GM23338 (cell line): ENCODE results near the gene SORCS2. TPM values are rescaled to one million over a fixed set of nuclear protein-coding genes. Genes with fewer than 3 reads are reported as not detected.
A peak's percentile ranks its signal among the peaks of the same experiment; 100 is the strongest.

Experiments used
- ATAC-seq: fragments of 200-7000 bp; cut with Tn5 transposase; 3 replicates; pipeline ENCODE4 v1.9.1; 2020
- DNase-seq: peaks from one replicate; pipeline ENCODE4 v3.0.0-alpha.2; 2015; ENCODE audit warnings: low spot score
- H2AFZ ChIP-seq: fragments of 200-600 bp; sonication (generic); 2 replicates; pipeline ENCODE4 v1.8.0; 2016; ENCODE audit warnings: antibody characterized with exemption, mild to moderate bottlenecking, moderate library complexity
- H3F3A ChIP-seq: fragments of 200-600 bp; sonication (generic); replicated peaks from 2 replicates; pipeline ENCODE4 v1.8.0; 2017; ENCODE audit warnings: antibody characterized with exemption, mixed run types, low read depth
- H3K27ac ChIP-seq: fragments of 200-600 bp; sonication (generic); 2 replicates; pipeline ENCODE4 v1.6.1; 2016; ENCODE audit warnings: low read depth
- H3K27me3 ChIP-seq: fragments of 200-600 bp; sonication (generic); 2 replicates; pipeline ENCODE4 v1.8.0; 2016; ENCODE audit warnings: mild to moderate bottlenecking, mixed run types, moderate library complexity; ENCODE audit not compliant: insufficient read depth
- H3K36me3 ChIP-seq: fragments of 200-600 bp; sonication (generic); 2 replicates; pipeline ENCODE4 v1.8.0; 2016; ENCODE audit warnings: mild to moderate bottlenecking; ENCODE audit not compliant: insufficient read depth
- H3K4me1 ChIP-seq: fragments of 200-600 bp; sonication (generic); 2 replicates; pipeline ENCODE4 v1.8.0; 2016; ENCODE audit warnings: mild to moderate bottlenecking, moderate library complexity; ENCODE audit not compliant: insufficient read depth
- H3K4me2 ChIP-seq: fragments of 200-600 bp; sonication (generic); 2 replicates; pipeline ENCODE4 v1.7.1; 2017; ENCODE audit warnings: mixed run types
- H3K4me3 ChIP-seq: fragments of 200-600 bp; sonication (generic); 2 replicates; pipeline ENCODE4 v1.6.1; 2016; ENCODE audit warnings: mixed run types
- H3K79me2 ChIP-seq: fragments of 200-600 bp; sonication (generic); replicated peaks from 2 replicates; pipeline ENCODE4 v1.8.0; 2017; ENCODE audit warnings: mild to moderate bottlenecking; ENCODE audit not compliant: insufficient read depth
- H3K9me2 ChIP-seq: fragments of 200-600 bp; sonication (generic); 2 replicates; pipeline ENCODE4 v1.8.0; 2017; ENCODE audit not compliant: insufficient read depth
- H4K20me1 ChIP-seq: fragments of 200-600 bp; sonication (generic); replicated peaks from 2 replicates; pipeline ENCODE4 v1.8.0; 2017; ENCODE audit warnings: mild to moderate bottlenecking; ENCODE audit not compliant: insufficient read depth
- H3K27ac Mint-ChIP-seq: 2 replicates; pipeline ENCODE4 v1.8.0; 2020; ENCODE audit warnings: inconsistent platforms, mild to moderate bottlenecking, moderate library complexity, mixed read lengths
- H3K27me3 Mint-ChIP-seq: 3 replicates; pipeline ENCODE4 v1.8.0; 2022; ENCODE audit warnings: low read depth, mild to moderate bottlenecking, moderate library complexity, mixed read lengths, inconsistent platforms; ENCODE audit not compliant: insufficient read depth, poor library complexity
- H3K36me3 Mint-ChIP-seq: 3 replicates; pipeline ENCODE4 v1.8.0; 2021; ENCODE audit warnings: low read depth, mild to moderate bottlenecking, inconsistent platforms, moderate library complexity, mixed read lengths
- H3K4me1 Mint-ChIP-seq: 3 replicates; pipeline ENCODE4 v1.8.0; 2020; ENCODE audit warnings: mild to moderate bottlenecking, inconsistent platforms, mixed read lengths
- H3K4me3 Mint-ChIP-seq: 3 replicates; pipeline ENCODE4 v1.8.0; 2021; ENCODE audit warnings: moderate library complexity, mild to moderate bottlenecking, inconsistent platforms, mixed read lengths
- H3K9me3 Mint-ChIP-seq: 3 replicates; pipeline ENCODE4 v1.8.0; 2020; ENCODE audit warnings: moderate library complexity, mild to moderate bottlenecking, inconsistent platforms, mixed read lengths
- CREB1 ChIP-seq: fragments of 250-450 bp; sonication (Bioruptor Pico); IDR thresholded peaks from 2 replicates; pipeline ENCODE4 v1.5.0; 2020; ENCODE audit warnings: low read depth, mild to moderate bottlenecking, moderate library complexity
- EZH2phosphoT487 ChIP-seq: fragments of 200-600 bp; sonication (generic); IDR thresholded peaks from one replicate; pipeline ENCODE4 v1.8.1; 2018; ENCODE audit warnings: antibody characterized with exemption; ENCODE audit not compliant: unreplicated experiment
- JUNB ChIP-seq: IDR thresholded peaks from one replicate; pipeline ENCODE4 v1.6.1; 2016; ENCODE audit warnings: antibody characterized with exemption; ENCODE audit not compliant: unreplicated experiment
- NANOG ChIP-seq: IDR thresholded peaks from 2 replicates; pipeline ENCODE4 v1.6.1; 2016; ENCODE audit warnings: antibody characterized with exemption, borderline replicate concordance
- STAT1 ChIP-seq: IDR thresholded peaks from one replicate; pipeline ENCODE4 v1.6.1; 2016; ENCODE audit warnings: antibody characterized with exemption; ENCODE audit not compliant: unreplicated experiment
- ZNF331 ChIP-seq: fragments of 250-450 bp; sonication (Bioruptor Pico); IDR thresholded peaks from 2 replicates; pipeline ENCODE4 v1.5.0; 2020; ENCODE audit warnings: low read depth, mild to moderate bottlenecking, moderate library complexity
- ZNF462 ChIP-seq: fragments of 250-450 bp; sonication (Bioruptor Pico); IDR thresholded peaks from 2 replicates; pipeline ENCODE4 v1.5.0; 2020; ENCODE audit warnings: mild to moderate bottlenecking, moderate library complexity
- polyA plus RNA-seq: library from polyadenylated mRNA; unstranded; fragments of >200 nt; fragmentation: Nextera tagmentation; extraction: Ambion mirVana; gene quantifications from 2 replicates; pipeline ENCODE4 v1.2.1, GENCODE V29; 2016
- total RNA-seq: library from RNA; depleted of rRNA; stranded (reverse); fragments of >200 nt; shearing (Covaris generic); gene quantifications from 2 replicates; pipeline ENCODE4 v1.2.3, GENCODE V29; 2014
- TF ChIP-seq, protein P1 (sequence below): IDR thresholded peaks from 2 replicates; pipeline ENCODE4 v1.6.1; 2016; ENCODE audit warnings: antibody characterized with exemption

SORCS2 gene
- total and polyA plus RNA-seq, 2 experiments from 2014 or later: 0.47 to 2.4 TPM

- H3K4me3 ChIP-seq: no peak overlapping the region
- no peak overlapping the region for H2AFZ ChIP-seq
- no peaks in the 10 kb centered on the region; the same call in 2 of the 3 replicates for H3K4me1 Mint-ChIP-seq
- no peaks in the 10 kb centered on the region for H3F3A ChIP-seq
- no peak overlapping the region for H3K27ac Mint-ChIP-seq
- no peaks in the 10 kb centered on the region for H3K4me1 ChIP-seq
- no peak overlapping the region for H3K27ac ChIP-seq
- DNase-seq (no peak), ATAC-seq (no peak; the same call in 2 of the 3 replicates)
- no peaks in the 10 kb centered on the region for H4K20me1 ChIP-seq
- no peak overlapping the region for H3K4me3 Mint-ChIP-seq
- H3K79me2 ChIP-seq: no peaks in the 10 kb centered on the region
- TF ChIP-seq CREB1 (no peak), JUNB (no peak), NANOG (no peak), ZNF462 (no peak), EZH2phosphoT487 (no peak), STAT1 (no peak)
- no peaks in the 10 kb centered on the region; the same call in 1 of the 2 replicates for H3K9me2 ChIP-seq
- H3K27me3 Mint-ChIP-seq: peaks cover 6% of the 10 kb centered on the region
- H3K36me3 ChIP-seq: no peaks in the 10 kb centered on the region
- H3K4me2 ChIP-seq: no peak overlapping the region
- H3K9me3 Mint-ChIP-seq: peaks cover 2% of the 10 kb centered on the region; the same call in 1 of the 3 replicates
- no peaks in the 10 kb centered on the region for H3K36me3 Mint-ChIP-seq
- no peaks in the 10 kb centered on the region for H3K27me3 ChIP-seq
Measured at GRCh38 chr4:7620086-7620813, 427.9 kb downstream of the SORCS2 start.

GRCh38 chr4:7620814-7621176 is 428.5 kb downstream of the SORCS2 start:
- ATAC-seq (peak; percentile 37; the same call in 1 of the 3 replicates), DNase-seq (no peak)
- H3F3A ChIP-seq: no peaks in the 10 kb centered on the region
- H3K4me3 Mint-ChIP-seq: no peak overlapping the region
- peaks cover 10% of the 10 kb centered on the region for H3K27me3 Mint-ChIP-seq
- no peaks in the 10 kb centered on the region; the same call in 1 of the 2 replicates for H3K9me2 ChIP-seq
- no peaks in the 10 kb centered on the region for H3K79me2 ChIP-seq
- no peaks in the 10 kb centered on the region for H3K36me3 Mint-ChIP-seq
- TF ChIP-seq CREB1 (no peak), NANOG (no peak), ZNF331 (no peak), JUNB (no peak)
- TF ChIP-seq, protein P1, sequence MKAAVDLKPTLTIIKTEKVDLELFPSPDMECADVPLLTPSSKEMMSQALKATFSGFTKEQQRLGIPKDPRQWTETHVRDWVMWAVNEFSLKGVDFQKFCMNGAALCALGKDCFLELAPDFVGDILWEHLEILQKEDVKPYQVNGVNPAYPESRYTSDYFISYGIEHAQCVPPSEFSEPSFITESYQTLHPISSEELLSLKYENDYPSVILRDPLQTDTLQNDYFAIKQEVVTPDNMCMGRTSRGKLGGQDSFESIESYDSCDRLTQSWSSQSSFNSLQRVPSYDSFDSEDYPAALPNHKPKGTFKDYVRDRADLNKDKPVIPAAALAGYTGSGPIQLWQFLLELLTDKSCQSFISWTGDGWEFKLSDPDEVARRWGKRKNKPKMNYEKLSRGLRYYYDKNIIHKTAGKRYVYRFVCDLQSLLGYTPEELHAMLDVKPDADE: no peak
- no peak overlapping the region for H2AFZ ChIP-seq
- no peak overlapping the region for H3K27ac ChIP-seq
- no peaks in the 10 kb centered on the region; the same call in 2 of the 3 replicates for H3K4me1 Mint-ChIP-seq
- H3K27me3 ChIP-seq: no peaks in the 10 kb centered on the region
- no peaks in the 10 kb centered on the region for H4K20me1 ChIP-seq
- H3K27ac Mint-ChIP-seq: no peak overlapping the region
- no peak overlapping the region for H3K4me2 ChIP-seq
- H3K4me3 ChIP-seq: no peak overlapping the region
- no peaks in the 10 kb centered on the region for H3K9me3 Mint-ChIP-seq
- H3K4me1 ChIP-seq: no peaks in the 10 kb centered on the region
- H3K36me3 ChIP-seq: no peaks in the 10 kb centered on the region
